H54 (cell line): ENCODE data around the gene CLASP1.
"Not testable (repeated sequence)": the region's sequence is repeated elsewhere in the genome, so short reads cannot be mapped to it uniquely, and the experiment has no call there.

Experiments
- DNase-seq: peaks from one replicate; pipeline ENCODE4 v3.0.0; 2011; ENCODE audit warnings: low spot score, mixed read lengths; ENCODE audit not compliant: insufficient read length
- FAIRE-seq: peaks from 3 replicates; lab custom pipeline; 2011; peaks lifted over from hg19 to GRCh38; lab: Jason Lieb, UNC
- POLR2A ChIP-seq: IDR thresholded peaks from 2 replicates; pipeline ENCODE4 v1.6.1; 2011; ENCODE audit warnings: low read depth, mild to moderate bottlenecking, low read length

CLASP1 gene

GRCh38 chr2:121649149-121649595 lies at the start of gene CLASP1:
Gene CLASP1, minus strand, starts transcription at chr2:121649462. Its CDS starts 43,567 bp downstream, at chr2:121605895.
- FAIRE-seq = peak; percentile 65
- peak; percentile 93 for DNase-seq
- 0 out of 2 replicates have a peak, but pooled peaks have one; percentile 12 for TF ChIP-seq POLR2A

GRCh38 chr2:121698318-121698930 lies 49.2 kb upstream of the CLASP1 start:
- TF ChIP-seq POLR2A = no peak
- DNase-seq = no peak
- FAIRE-seq = no peak

GRCh38 chr2:121697108-121697631 lies 47.9 kb upstream of the CLASP1 start:
- no peak for DNase-seq
- no peak for TF ChIP-seq POLR2A
- FAIRE-seq = no peak

DNA sequence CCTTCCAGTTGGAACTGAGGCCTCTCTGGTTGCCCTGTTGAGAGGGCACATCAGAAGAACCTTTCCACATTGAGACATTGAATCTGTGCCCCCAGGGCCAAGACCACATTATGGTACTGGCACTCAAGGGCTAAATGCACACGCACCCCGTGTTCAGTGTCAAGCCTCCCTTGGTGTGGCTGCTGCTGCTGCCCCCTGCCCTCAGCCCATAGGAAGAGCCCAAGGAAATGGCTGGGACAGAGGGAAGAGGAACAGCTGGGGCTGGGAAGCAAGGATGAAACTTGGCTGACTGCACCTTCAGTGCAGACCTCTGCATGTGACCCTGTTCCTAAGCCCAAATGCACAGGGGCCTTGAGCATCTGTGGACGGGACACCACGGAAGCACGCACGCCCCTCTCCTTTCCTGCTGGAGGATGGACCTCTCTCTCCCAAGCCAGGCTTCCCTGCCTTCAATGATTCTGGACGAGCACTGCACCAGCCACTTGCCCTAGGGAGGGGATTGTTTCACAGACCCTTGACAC lies 47.2 kb upstream of the CLASP1 start:
- no peak for DNase-seq
- TF ChIP-seq POLR2A = no peak
- no peak for FAIRE-seq

GRCh38 chr2:121695171-121695451 lies 45.8 kb upstream of the CLASP1 start:
- FAIRE-seq (no peak), DNase-seq (no peak)
- TF ChIP-seq POLR2A = no peak

DNA sequence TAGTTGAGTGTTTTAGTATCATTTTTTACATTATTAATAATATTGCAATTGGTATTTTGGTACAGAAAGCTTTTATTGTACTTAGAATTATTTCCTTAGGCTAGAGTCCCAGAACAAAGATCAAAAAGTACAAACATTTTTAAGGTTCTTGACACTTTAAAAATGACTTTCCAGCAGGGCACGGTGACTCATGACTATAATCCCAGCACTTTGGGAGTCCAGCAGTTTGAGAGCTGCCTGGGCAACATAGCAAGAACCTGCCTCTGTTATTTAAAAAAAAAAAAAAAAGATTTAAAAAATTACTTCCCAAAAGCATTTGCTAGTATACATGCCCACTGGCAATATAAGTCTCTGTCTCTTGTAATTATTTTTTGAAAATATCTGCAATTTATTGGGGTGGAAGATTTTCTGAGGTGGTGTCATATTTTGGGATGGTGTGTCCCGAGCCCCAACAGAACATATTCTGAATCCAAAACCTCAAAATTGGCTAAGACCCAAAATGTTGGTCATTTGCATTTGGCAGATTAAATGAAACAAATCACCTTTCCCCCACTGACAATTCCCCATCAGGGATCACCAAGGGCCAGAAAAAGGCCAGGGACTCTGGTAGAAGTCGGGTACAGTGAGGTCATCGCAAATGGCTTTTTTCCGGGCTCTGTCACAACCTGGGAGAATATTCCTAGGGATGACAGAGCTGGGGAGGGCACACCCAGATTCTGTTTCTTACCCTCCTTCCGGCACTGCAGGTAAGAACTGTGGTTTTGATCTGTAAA lies 45.3 kb upstream of the CLASP1 start:
- no peak for TF ChIP-seq POLR2A
- DNase-seq = peak; percentile 36
- no peak for FAIRE-seq

GRCh38 chr2:121690572-121690971 lies 41.3 kb upstream of the CLASP1 start:
- not testable (repeated sequence) for FAIRE-seq, DNase-seq

DNA sequence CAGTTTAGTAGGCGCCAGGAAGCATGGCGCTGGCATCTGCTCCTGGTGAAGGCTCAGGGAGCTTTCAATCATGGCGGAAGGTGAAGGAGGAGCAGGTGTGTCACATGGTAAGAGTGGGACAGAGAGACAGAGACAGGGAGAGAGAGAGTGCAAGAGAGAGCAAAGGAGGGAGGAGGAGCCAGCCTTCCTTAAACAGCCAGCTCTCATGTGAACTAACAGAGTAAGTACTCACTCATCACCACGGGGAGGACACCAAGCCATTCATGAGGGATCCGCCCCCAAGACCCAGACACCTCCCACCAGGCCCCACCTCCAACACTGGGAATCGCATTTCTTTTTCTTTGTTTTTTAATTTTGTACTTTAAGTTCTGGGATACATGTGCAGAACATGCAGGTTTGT lies 40.8 kb upstream of the CLASP1 start:
- no peak for TF ChIP-seq POLR2A
- DNase-seq (no peak), FAIRE-seq (no peak)

DNA sequence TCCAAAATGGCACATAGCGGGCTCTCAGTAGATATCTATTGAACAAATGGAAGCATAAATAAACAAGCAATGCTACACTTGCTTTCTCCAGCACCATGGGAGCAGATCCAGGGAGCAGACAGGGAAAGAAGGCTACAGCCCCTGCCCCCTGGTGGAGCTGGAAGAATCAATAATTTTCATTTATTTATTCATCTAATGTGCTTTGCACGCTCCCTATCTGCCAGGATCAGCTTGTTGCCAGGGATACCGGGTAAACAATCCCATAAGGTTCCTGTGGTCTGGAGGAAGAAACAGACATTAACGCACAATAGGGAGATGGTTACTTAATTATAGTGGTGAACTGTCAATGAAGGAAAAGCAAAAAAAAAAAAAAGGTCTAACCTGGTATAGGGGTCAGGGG lies 40.1 kb upstream of the CLASP1 start:
- no peak for TF ChIP-seq POLR2A
- FAIRE-seq (no peak), DNase-seq (no peak)

GRCh38 chr2:121688820-121689219 lies 39.6 kb upstream of the CLASP1 start:
- no peak for FAIRE-seq
- TF ChIP-seq POLR2A = no peak
- DNase-seq = no peak

GRCh38 chr2:121686902-121687301 lies 37.6 kb upstream of the CLASP1 start:
- FAIRE-seq = no peak
- no peak for TF ChIP-seq POLR2A
- DNase-seq = no peak

DNA sequence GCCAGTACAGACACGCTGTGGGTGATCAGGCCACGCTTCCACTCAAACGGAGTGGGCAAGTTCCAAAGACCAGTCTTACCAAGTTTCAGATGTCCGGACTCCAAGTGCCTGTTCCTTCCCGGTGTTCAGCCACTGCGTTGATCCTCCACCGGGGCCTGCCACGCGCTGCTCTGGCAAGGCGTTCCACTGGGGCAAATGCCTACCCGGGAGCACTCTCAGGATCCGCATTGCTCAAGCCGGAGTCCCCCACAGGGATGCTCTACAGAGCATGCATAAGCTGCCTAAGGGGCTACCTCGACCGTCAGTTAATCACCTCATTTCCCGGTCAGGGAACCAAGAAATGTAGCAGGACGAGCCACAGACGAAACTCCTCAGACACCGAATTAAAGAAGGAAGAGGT lies 37.0 kb upstream of the CLASP1 start:
- DNase-seq (no peak), FAIRE-seq (no peak)
- no peak for TF ChIP-seq POLR2A

DNA sequence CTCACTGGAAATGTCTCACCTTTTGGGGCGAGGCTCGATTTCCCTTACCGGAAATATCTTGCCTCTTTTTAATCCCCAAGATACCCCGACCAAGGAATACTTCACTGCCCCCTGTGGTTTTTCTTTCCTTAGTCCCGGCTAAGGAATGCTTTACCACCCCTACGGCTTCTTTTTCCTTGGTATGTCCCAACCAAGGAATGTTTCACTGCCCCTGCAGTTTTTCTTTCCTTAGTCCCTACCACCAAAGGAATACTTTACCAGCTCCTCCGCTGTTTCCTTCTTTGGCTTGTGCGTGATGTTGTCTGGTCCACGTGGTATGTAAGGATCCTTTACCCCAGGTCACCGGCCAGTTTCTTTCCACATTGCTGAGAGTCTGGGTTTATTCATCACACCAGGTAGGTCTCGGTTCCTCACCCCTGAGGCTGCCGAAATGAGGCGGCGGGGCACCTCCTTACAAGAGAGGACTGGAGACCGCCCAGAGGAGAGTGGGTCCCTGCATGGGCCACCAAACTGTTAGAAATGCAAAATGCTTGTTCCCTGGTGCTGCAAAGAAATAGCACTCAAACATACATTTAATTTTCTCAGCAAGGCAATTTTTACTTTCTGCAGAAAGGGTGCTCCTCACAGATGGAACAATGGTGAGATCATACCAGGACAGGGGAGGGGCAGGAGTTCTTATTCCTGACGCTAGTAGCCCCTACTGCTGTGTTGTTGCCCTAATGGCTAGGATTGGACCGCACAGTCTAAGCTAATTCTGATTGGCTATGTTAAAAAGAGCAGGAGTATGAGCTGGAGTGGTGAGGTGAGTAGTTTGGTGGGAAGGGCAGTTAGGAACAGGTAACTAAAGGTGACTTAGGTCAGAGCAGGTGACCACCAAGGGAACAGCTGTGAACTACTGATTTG lies 33.4 kb upstream of the CLASP1 start:
- no peak for FAIRE-seq
- no peak for DNase-seq
- no peak for TF ChIP-seq POLR2A

- no peak for TF ChIP-seq POLR2A
- DNase-seq (no peak), FAIRE-seq (no peak)
These were observed 28.6 kb upstream of the CLASP1 start for GRCh38 chr2:121677855-121678254.

GRCh38 chr2:121671621-121672020 lies 22.4 kb upstream of the CLASP1 start:
- not testable (repeated sequence) for DNase-seq, FAIRE-seq
